HEK293 (cell line): Measurements from ENCODE around the gene ZNF316.
A peak's percentile ranks its signal among the peaks of the same experiment; 100 is the strongest.

ENCODE experiments used
- CTCF ChIA-PET: fragments of 350-600 bp; formaldehyde crosslinking; extraction: SDS; loops from one replicate; lab custom pipeline; 2021; ENCODE audit warnings: antibody characterized with exemption; lab: Yijun Ruan, JAX
- POLR2A ChIA-PET: fragments of 300-600 bp; formaldehyde crosslinking; extraction: SDS; loops from one replicate; lab custom pipeline; 2020; ENCODE audit warnings: antibody characterized with exemption, inconsistent platforms; lab: Yijun Ruan, JAX
- H3K27ac ChIP-seq: fragments of 200-500 bp; sonication (Bioruptor generic); 2 replicates; pipeline ENCODE4 v1.5.1; 2014; ENCODE audit warnings: low read depth, low read length, control low read depth, inconsistent platforms; ENCODE audit errors: extremely low read depth
- H3K36me3 ChIP-seq, 2 experiments: fragments of 200-500 bp in 1 of 2; sonication (Bioruptor generic) in 1 of 2; 1 replicate in 1 of 2; 2 replicates in 1 of 2; pipeline ENCODE4 v1.5.1; 2014 to 2017; ENCODE audit warnings: inconsistent platforms in 2 of 2, low read length in 2 of 2; ENCODE audit not compliant: control insufficient read depth in 2 of 2, insufficient read depth in 1 of 2
- H3K4me1 ChIP-seq: fragments of 200-500 bp; sonication (Bioruptor generic); 2 replicates; pipeline ENCODE4 v1.5.1; 2014; ENCODE audit warnings: mild to moderate bottlenecking, low read length, inconsistent platforms; ENCODE audit not compliant: control insufficient read depth, insufficient read depth
- H3K4me3 ChIP-seq: 2 replicates; pipeline ENCODE4 v1.5.1; 2011; ENCODE audit warnings: low read depth, mild to moderate bottlenecking, control low read depth, low read length, moderate library complexity
- H3K9me3 ChIP-seq: fragments of 200-500 bp; sonication (Bioruptor generic); 2 replicates; pipeline ENCODE4 v1.5.1; 2014; ENCODE audit warnings: low read depth, low read length, inconsistent platforms; ENCODE audit not compliant: control insufficient read depth, insufficient read depth
- EGR2 ChIP-seq: fragments of 450-650 bp; formaldehyde crosslinking; IDR thresholded peaks from 2 replicates; pipeline ENCODE4 v1.5.1; 2016; ENCODE audit warnings: low read depth, missing biosample characterization, missing genetic modification characterization
- GFI1B ChIP-seq: fragments of 450-650 bp; formaldehyde crosslinking; IDR thresholded peaks from 2 replicates; pipeline ENCODE4 v1.5.1; 2016; ENCODE audit warnings: missing biosample characterization, missing genetic modification characterization
- GLI2 ChIP-seq: fragments of 450-650 bp; formaldehyde crosslinking; IDR thresholded peaks from 2 replicates; pipeline ENCODE4; 2017; ENCODE audit warnings: missing biosample characterization, missing genetic modification characterization, low read depth, borderline replicate concordance
- GLI4 ChIP-seq: fragments of 450-650 bp; formaldehyde crosslinking; IDR thresholded peaks from 2 replicates; pipeline ENCODE4 v1.5.1; 2016; ENCODE audit warnings: missing biosample characterization, missing genetic modification characterization
- GLIS2 ChIP-seq: fragments of 450-650 bp; formaldehyde crosslinking; IDR thresholded peaks from 2 replicates; pipeline ENCODE4 v1.5.1; 2016; ENCODE audit warnings: missing biosample characterization, missing genetic modification characterization
- HOXC10 ChIP-seq: sonication (generic); formaldehyde crosslinking; IDR thresholded peaks from 2 replicates; pipeline ENCODE4 v1.8.1; 2023; ENCODE audit warnings: mild to moderate bottlenecking, missing genetic modification reagents
- IKZF3 ChIP-seq: fragments of 450-650 bp; IDR thresholded peaks from 2 replicates; pipeline ENCODE4 v1.5.0; 2018; ENCODE audit warnings: missing biosample characterization, mild to moderate bottlenecking, missing genetic modification characterization, moderate library complexity
- MZF1 ChIP-seq: fragments of 450-650 bp; formaldehyde crosslinking; IDR thresholded peaks from 2 replicates; pipeline ENCODE4 v1.5.1; 2017; ENCODE audit warnings: missing biosample characterization, missing genetic modification characterization, borderline replicate concordance
- REPIN1 ChIP-seq: fragments of 450-650 bp; formaldehyde crosslinking; IDR thresholded peaks from 2 replicates; pipeline ENCODE4 v1.5.1; 2017; ENCODE audit warnings: missing biosample characterization, missing genetic modification characterization, low read depth
- SP3 ChIP-seq: fragments of 450-650 bp; formaldehyde crosslinking; IDR thresholded peaks from 2 replicates; pipeline ENCODE4 v1.5.1; 2016; ENCODE audit warnings: missing biosample characterization, missing genetic modification characterization
- ZBTB17 ChIP-seq: fragments of 450-650 bp; formaldehyde crosslinking; IDR thresholded peaks from 2 replicates; pipeline ENCODE4 v1.5.1; 2016; ENCODE audit warnings: missing biosample characterization, missing genetic modification characterization
- ZFP41 ChIP-seq: fragments of 450-650 bp; formaldehyde crosslinking; IDR thresholded peaks from 2 replicates; pipeline ENCODE4 v1.5.1; 2016; ENCODE audit warnings: missing biosample characterization, missing genetic modification characterization, borderline replicate concordance
- ZNF221 ChIP-seq: fragments of 450-650 bp; formaldehyde crosslinking; IDR thresholded peaks from 2 replicates; pipeline ENCODE4 v1.5.1; 2017; ENCODE audit warnings: missing biosample characterization, missing genetic modification characterization, borderline replicate concordance
- ZNF239 ChIP-seq: fragments of 450-650 bp; formaldehyde crosslinking; IDR thresholded peaks from 2 replicates; pipeline ENCODE4 v1.5.1; 2016; ENCODE audit warnings: missing biosample characterization, missing genetic modification characterization
- ZNF24 ChIP-seq: fragments of 450-650 bp; formaldehyde crosslinking; IDR thresholded peaks from 2 replicates; pipeline ENCODE4 v1.5.1; 2016; ENCODE audit warnings: missing biosample characterization, missing genetic modification characterization
- ZNF292 ChIP-seq: fragments of 450-650 bp; formaldehyde crosslinking; IDR thresholded peaks from 2 replicates; pipeline ENCODE4 v1.5.1; 2016; ENCODE audit warnings: low read depth, missing biosample characterization, missing genetic modification characterization, borderline replicate concordance
- ZNF335 ChIP-seq: fragments of 450-650 bp; formaldehyde crosslinking; conservative IDR thresholded peaks from 2 replicates; pipeline ENCODE4 v1.5.1; 2016; ENCODE audit warnings: missing biosample characterization, missing genetic modification characterization
- ZNF354C ChIP-seq: fragments of 450-650 bp; formaldehyde crosslinking; IDR thresholded peaks from 2 replicates; pipeline ENCODE4 v1.5.1; 2016; ENCODE audit warnings: missing biosample characterization, missing genetic modification characterization, low read depth, borderline replicate concordance
- ZNF529 ChIP-seq: fragments of 450-650 bp; formaldehyde crosslinking; IDR thresholded peaks from 2 replicates; pipeline ENCODE4 v1.5.1; 2017; ENCODE audit warnings: missing genetic modification characterization, missing biosample characterization; ENCODE audit not compliant: insufficient replicate concordance
- ZNF571 ChIP-seq: fragments of 450-650 bp; formaldehyde crosslinking; IDR thresholded peaks from 2 replicates; pipeline ENCODE4 v1.5.0; 2017; ENCODE audit warnings: missing biosample characterization, missing genetic modification characterization
- ZNF658 ChIP-seq: fragments of 450-650 bp; formaldehyde crosslinking; IDR thresholded peaks from 2 replicates; pipeline ENCODE4; 2016; ENCODE audit warnings: missing biosample characterization, missing genetic modification characterization
- ZNF76 ChIP-seq: fragments of 450-650 bp; formaldehyde crosslinking; IDR thresholded peaks from 2 replicates; pipeline ENCODE4; 2016; ENCODE audit warnings: low read depth, missing biosample characterization, missing genetic modification characterization, borderline replicate concordance
- ZSCAN23 ChIP-seq: fragments of 450-650 bp; formaldehyde crosslinking; IDR thresholded peaks from 2 replicates; pipeline ENCODE4 v1.5.1; 2016; ENCODE audit warnings: missing biosample characterization, missing genetic modification characterization
- ZXDB ChIP-seq: fragments of 450-650 bp; formaldehyde crosslinking; IDR thresholded peaks from 2 replicates; pipeline ENCODE4 v1.5.1; 2016; ENCODE audit warnings: missing biosample characterization, missing genetic modification characterization
- TF ChIP-seq, protein P1 (sequence below): fragments of 450-650 bp; formaldehyde crosslinking; IDR thresholded peaks from 2 replicates; pipeline ENCODE4 v1.5.1; 2016; ENCODE audit warnings: missing biosample characterization, missing genetic modification characterization
- TF ChIP-seq, protein P2 (sequence below): fragments of 450-650 bp; formaldehyde crosslinking; IDR thresholded peaks from 2 replicates; pipeline ENCODE4 v1.5.1; 2016; ENCODE audit warnings: missing biosample characterization, missing genetic modification characterization

ZNF316 gene

DNA sequence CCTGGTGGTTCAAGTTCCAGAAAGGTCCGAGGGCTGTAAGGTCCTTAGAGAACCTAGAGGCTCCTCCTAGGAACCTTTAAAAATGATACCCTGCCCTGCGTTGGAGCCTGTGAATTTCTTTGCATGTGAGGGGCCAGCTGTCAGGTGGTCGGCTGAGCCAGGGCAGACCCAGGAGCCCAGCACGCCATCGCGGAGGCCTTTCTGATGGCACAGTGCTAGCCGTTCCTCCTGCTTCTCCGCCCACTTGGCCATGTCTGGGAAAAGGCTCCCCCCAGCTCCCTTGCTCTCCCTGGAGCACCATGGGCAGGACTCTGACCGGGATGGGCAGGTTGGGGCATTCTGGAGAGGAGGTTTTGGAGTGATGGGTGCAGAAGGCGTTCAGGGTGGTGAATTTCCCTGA is 7.6 kb downstream of the ZNF316 start (continued):
- TF ChIP-seq, protein P1, sequence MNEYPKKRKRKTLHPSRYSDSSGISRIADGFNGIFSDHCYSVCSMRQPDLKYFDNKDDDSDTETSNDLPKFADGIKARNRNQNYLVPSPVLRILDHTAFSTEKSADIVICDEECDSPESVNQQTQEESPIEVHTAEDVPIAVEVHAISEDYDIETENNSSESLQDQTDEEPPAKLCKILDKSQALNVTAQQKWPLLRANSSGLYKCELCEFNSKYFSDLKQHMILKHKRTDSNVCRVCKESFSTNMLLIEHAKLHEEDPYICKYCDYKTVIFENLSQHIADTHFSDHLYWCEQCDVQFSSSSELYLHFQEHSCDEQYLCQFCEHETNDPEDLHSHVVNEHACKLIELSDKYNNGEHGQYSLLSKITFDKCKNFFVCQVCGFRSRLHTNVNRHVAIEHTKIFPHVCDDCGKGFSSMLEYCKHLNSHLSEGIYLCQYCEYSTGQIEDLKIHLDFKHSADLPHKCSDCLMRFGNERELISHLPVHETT (tag by site-specific recombination) = no peak
- no peak for TF ChIP-seq ZNF335 (tag by site-specific recombination)
- TF ChIP-seq, all 188 proteins: peak for 0

DNA sequence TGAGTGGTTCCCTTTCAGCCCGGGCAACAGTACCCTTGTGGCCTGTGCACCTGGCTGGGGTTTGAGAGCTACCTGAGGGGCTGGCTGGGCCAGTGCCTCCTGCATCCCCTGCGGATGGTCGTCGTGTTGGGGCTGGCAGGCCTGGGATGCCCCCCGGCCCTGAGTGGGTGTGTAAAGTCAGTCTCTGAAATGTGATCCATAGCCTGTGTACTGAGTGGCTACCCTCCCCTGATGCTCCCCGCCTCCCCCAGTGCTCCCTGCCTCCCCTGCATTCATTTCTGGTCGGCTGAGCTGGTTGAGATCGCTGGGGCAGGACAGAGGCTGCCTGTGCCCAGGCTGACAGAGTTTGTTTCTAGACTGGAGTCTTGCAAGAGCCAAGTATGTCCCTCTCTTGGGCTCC is 9.3 kb downstream of the ZNF316 start:
- no peak overlapping the region for H3K4me3 ChIP-seq
- no peak overlapping the region for H3K27ac ChIP-seq
- no peak for TF ChIP-seq MZF1 (tag by site-specific recombination)
- TF ChIP-seq ZNF571 (tag by site-specific recombination) = no peak
- TF ChIP-seq ZNF221 = no peak
- TF ChIP-seq ZNF354C (tag by site-specific recombination) = no peak
- TF ChIP-seq ZNF292 = no peak
- TF ChIP-seq, protein P2, sequence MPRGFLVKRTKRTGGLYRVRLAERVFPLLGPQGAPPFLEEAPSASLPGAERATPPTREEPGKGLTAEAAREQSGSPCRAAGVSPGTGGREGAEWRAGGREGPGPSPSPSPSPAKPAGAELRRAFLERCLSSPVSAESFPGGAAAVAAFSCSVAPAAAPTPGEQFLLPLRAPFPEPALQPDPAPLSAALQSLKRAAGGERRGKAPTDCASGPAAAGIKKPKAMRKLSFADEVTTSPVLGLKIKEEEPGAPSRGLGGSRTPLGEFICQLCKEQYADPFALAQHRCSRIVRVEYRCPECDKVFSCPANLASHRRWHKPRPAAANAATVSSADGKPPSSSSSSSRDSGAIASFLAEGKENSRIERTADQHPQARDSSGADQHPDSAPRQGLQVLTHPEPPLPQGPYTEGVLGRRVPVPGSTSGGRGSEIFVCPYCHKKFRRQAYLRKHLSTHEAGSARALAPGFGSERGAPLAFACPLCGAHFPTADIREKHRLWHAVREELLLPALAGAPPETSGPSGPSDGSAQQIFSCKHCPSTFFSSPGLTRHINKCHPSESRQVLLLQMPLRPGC (tag by site-specific recombination) = no peak
- 0 out of 2 replicates have a peak, but pooled peaks have one; percentile 14 for TF ChIP-seq GLIS2 (tag by site-specific recombination)
- no peak for TF ChIP-seq SP3 (tag by site-specific recombination)
- TF ChIP-seq, all 188 proteins: peak for 1
- Histone ChIP-seq H3K36me3 (peaks cover 6 to 91% of the 10 kb centered on the region in 2 experiments; a peak in 2 of 3 replicates), H3K9me3 (no peaks in the 10 kb centered on the region), H3K4me1 (no peaks in the 10 kb centered on the region)
- CTCF ChIA-PET = no interaction called here
- POLR2A ChIA-PET = no interaction called here

DNA sequence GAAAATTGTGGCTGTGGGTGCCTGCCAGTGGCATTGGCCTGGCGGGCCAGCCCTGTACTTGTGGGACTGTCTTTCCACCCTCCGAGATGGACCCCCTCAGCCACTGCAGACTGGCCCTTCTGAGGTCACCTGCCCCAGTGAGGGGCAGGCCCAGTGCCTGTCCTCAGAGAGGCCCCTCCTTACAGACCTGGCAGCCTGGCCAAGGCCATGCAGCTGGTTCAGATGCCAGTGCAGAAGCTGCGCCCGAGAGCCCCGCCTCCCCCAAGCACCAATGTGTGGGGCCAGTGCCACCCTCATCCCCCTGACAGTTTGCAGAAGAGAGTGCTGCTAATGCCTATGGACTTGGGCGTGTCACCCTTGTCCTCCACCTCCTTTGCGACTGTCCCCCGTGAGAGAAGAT is 10.0 kb downstream of the ZNF316 start:
- TF ChIP-seq ZNF529 (tag by site-specific recombination) = no peak
- TF ChIP-seq HOXC10 = no peak
- no peak for TF ChIP-seq ZSCAN23
- TF ChIP-seq GLI2 (tag by site-specific recombination) = no peak
- TF ChIP-seq ZBTB17 = no peak
- TF ChIP-seq ZNF24 (tag by site-specific recombination) = no peak
- no peak for TF ChIP-seq ZXDB (tag by site-specific recombination)
- TF ChIP-seq EGR2 (tag by site-specific recombination) = no peak
- TF ChIP-seq ZNF76 = no peak
- no peak for TF ChIP-seq MZF1 (tag by site-specific recombination)
- no peak for TF ChIP-seq GFI1B (tag by site-specific recombination)
- no peak for TF ChIP-seq REPIN1 (tag by site-specific recombination)
- no peak for TF ChIP-seq IKZF3 (tag by site-specific recombination)
- TF ChIP-seq ZFP41 = no peak
- TF ChIP-seq ZNF239 (tag by site-specific recombination) = no peak
- TF ChIP-seq GLI4 = no peak
- TF ChIP-seq ZNF658 (tag by site-specific recombination) = no peak
- H3K4me1 ChIP-seq = no peaks in the 10 kb centered on the region
- CTCF ChIA-PET = no interaction called here
- POLR2A ChIA-PET = no interaction called here
- H3K4me3 ChIP-seq = no peak overlapping the region
- peaks cover 6 to 91% of the 10 kb centered on the region in 2 experiments; a peak in 2 of 3 replicates for H3K36me3 ChIP-seq
- no peaks in the 10 kb centered on the region for H3K9me3 ChIP-seq
- no peak overlapping the region for H3K27ac ChIP-seq
